CD4-positive, CD25-positive, alpha-beta regulatory T cell (primary cell): Measurements from ENCODE around the gene B4GALNT4. TPM values are rescaled to one million over a fixed set of nuclear protein-coding genes. Genes with fewer than 3 reads are reported as not detected.
"Not testable (repeated sequence)": the region's sequence is repeated elsewhere in the genome, so short reads cannot be mapped to it uniquely, and the experiment has no call there.

Experiments used
- ATAC-seq, 2 donors: fragments of 150-1000 bp; cut with Tn5 transposase; one replicate each; pipeline ENCODE4 v1.10.0; 2021; ENCODE audit warnings: low read depth in 2 of 2, moderate number of reproducible peaks in 2 of 2, moderate library complexity in 1 of 2
- DNase-seq, 3 donors: peaks; one replicate each; pipeline versions ENCODE4 v3.0.0 to v3.0.0-alpha.2; 2012 to 2022; ENCODE audit warnings: mixed read lengths in 1 of 3
- H3K27ac ChIP-seq: one replicate; pipeline ENCODE4 v1.7.0; 2013; ENCODE audit warnings: mild to moderate bottlenecking, low read length; ENCODE audit not compliant: insufficient read depth, poor library complexity, severe bottlenecking
- H3K27me3 ChIP-seq: one replicate; pipeline ENCODE4 v1.7.0; 2013; ENCODE audit warnings: low read length; ENCODE audit not compliant: control insufficient read depth, insufficient read depth
- H3K36me3 ChIP-seq: one replicate; pipeline ENCODE4 v1.7.0; 2013; ENCODE audit warnings: mild to moderate bottlenecking, low read length, moderate library complexity; ENCODE audit not compliant: control insufficient read depth, insufficient read depth
- H3K4me1 ChIP-seq: 2 replicates; pipeline ENCODE4 v1.7.0; 2013; ENCODE audit warnings: mild to moderate bottlenecking, low read length; ENCODE audit not compliant: insufficient read depth, control insufficient read depth, poor library complexity, severe bottlenecking
- H3K4me3 ChIP-seq: one replicate; pipeline ENCODE4 v1.7.0; 2013; ENCODE audit warnings: low read depth, mild to moderate bottlenecking, low read length, moderate library complexity
- H3K9me3 ChIP-seq, 2 experiments: 1 replicate in 1 of 2; 2 replicates in 1 of 2; pipeline ENCODE4 v1.7.0; 2013; ENCODE audit warnings: low read length in 2 of 2, mild to moderate bottlenecking in 1 of 2, moderate library complexity in 1 of 2; ENCODE audit not compliant: control insufficient read depth in 2 of 2
- H3K27ac Mint-ChIP-seq, 3 donors: one replicate each; pipeline ENCODE4 v1.8.0; 2020 to 2022; ENCODE audit warnings: mild to moderate bottlenecking in 3 of 3, mixed read lengths in 3 of 3, moderate library complexity in 2 of 3
- H3K27me3 Mint-ChIP-seq: one replicate; pipeline ENCODE4 v1.8.0; 2022; ENCODE audit warnings: mild to moderate bottlenecking, mixed read lengths
- H3K36me3 Mint-ChIP-seq: one replicate; pipeline ENCODE4 v1.8.0; 2020; ENCODE audit warnings: mixed read lengths
- H3K4me1 Mint-ChIP-seq, 4 donors: one replicate each; pipeline ENCODE4 v1.8.0; 2020 to 2022; ENCODE audit warnings: mixed read lengths in 4 of 4, mild to moderate bottlenecking in 1 of 4
- H3K4me3 Mint-ChIP-seq, 4 donors: one replicate each; pipeline ENCODE4 v1.8.0; 2020 to 2022; ENCODE audit warnings: mild to moderate bottlenecking in 4 of 4, mixed read lengths in 4 of 4, moderate library complexity in 3 of 4
- H3K9me3 Mint-ChIP-seq, 7 donors: one replicate each; pipeline ENCODE4 v1.8.0; 2020 to 2022; ENCODE audit warnings: mixed read lengths in 7 of 7, mild to moderate bottlenecking in 3 of 7, moderate library complexity in 2 of 7
- polyA plus RNA-seq, 4 donors: library from polyadenylated mRNA; unstranded; fragments of 300-500 nt; fragmentation: Illumina TruSeq; gene quantifications; one replicate each; pipeline ENCODE4 v1.2.3, GENCODE V29; 2021
- total RNA-seq: library from RNA; stranded (reverse); gene quantifications from one replicate; pipeline ENCODE4 v1.2.3, GENCODE V29; 2022

The B4GALNT4 gene
- total and polyA plus RNA-seq, 5 donors from 2014 or later, result 0.99 TPM; not detected in 4

DNA sequence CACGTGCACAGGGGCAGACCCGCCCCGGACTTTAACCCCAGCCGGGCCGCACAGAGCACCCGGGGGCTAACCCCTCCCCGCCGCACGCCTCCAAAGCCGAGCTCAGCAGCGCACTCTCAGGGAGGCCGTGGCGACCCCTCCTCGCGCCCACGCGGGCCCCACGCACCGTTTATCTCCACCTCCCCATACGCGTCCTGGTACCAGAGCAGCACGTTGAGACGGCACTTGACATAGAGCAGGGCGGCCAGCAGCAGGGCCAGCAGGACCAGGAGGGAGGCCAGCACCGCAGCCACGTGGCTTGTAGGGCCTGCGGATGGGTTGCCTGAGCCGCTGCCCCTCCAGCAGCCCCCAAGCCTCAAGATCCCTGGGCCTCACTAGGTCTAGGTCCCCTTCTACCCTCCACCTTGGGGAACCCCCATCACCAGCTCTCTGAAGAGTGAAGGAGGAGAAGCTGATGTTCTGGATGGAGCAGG is 38.4 kb downstream of the B4GALNT4 start:
- Mint-ChIP-seq H3K27ac (peak overlapping the region in 2 of 3 donors; percentile 38 to 51), H3K27me3 (no peaks in the 10 kb centered on the region), H3K4me3 (peak overlapping the region in 2 of 4 donors; percentile 10 to 60), H3K36me3 (no peaks in the 10 kb centered on the region), H3K9me3 (no peaks in the 10 kb centered on the region), H3K4me1 (peaks cover 0 to 26% (median 0%) of the 10 kb centered on the region in 4 donors)
- H3K4me3 ChIP-seq, result no peak overlapping the region
- no peaks in the 10 kb centered on the region for H3K36me3 ChIP-seq
- DNase-seq (no peak), ATAC-seq (no peak)
- peak overlapping the region; percentile 73 for H3K27ac ChIP-seq
- H3K4me1 ChIP-seq, result peaks cover 23% of the 10 kb centered on the region
- H3K9me3 ChIP-seq, result no peaks in the 10 kb centered on the region
- no peaks in the 10 kb centered on the region for H3K27me3 ChIP-seq

- no peaks in the 10 kb centered on the region for H3K36me3 ChIP-seq
- peaks cover 29% of the 10 kb centered on the region for H3K4me1 ChIP-seq
- no peaks in the 10 kb centered on the region for H3K9me3 Mint-ChIP-seq
- no peaks in the 10 kb centered on the region for H3K36me3 Mint-ChIP-seq
- ATAC-seq (no peak), DNase-seq (no peak)
- no peaks in the 10 kb centered on the region for H3K9me3 ChIP-seq
- peak overlapping the region; percentile 73 for H3K27ac ChIP-seq
- H3K27me3 Mint-ChIP-seq, result no peaks in the 10 kb centered on the region
- peak overlapping the region in 2 of 4 donors; percentile 24 to 60 for H3K4me3 Mint-ChIP-seq
- peaks cover 0 to 33% (median under 1%) of the 10 kb centered on the region in 4 donors for H3K4me1 Mint-ChIP-seq
- no peak overlapping the region for H3K4me3 ChIP-seq
- H3K27ac Mint-ChIP-seq, result no peak overlapping the region
- no peaks in the 10 kb centered on the region for H3K27me3 ChIP-seq
Observed at GRCh38 chr11:408154-409007, 39.1 kb downstream of the B4GALNT4 start.

DNA sequence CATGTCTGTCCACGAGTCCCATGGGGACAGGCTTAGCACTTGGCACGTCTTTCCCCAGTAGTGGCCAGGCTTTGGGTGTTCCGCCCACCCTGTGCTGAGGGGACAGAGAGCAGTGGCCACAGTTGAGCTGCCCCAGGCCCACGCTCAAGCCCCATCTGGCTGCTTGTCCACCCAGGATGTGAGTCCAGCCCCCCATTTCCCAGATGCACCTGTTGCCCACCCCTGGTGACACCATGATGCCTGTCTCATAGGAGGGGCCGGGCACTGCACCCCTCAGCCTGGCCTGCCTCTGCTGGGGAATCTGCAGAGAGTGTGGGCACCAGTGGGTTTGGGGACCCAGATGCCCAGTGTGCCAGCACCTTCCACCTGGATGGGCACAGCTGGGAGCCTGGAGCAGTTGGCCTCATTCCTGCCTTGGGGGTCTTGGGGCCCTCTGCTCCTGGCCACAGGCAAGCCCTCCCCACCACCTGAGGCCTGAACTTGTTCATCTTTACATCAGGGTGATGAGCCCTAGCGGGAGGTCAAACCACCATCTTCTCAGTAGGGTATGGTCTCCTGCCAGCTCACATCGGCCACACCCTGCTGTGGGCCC is 39.8 kb downstream of the B4GALNT4 start:
- H3K4me1 Mint-ChIP-seq, result peaks cover 0 to 34% (median 1%) of the 10 kb centered on the region in 4 donors
- ATAC-seq (no peak), DNase-seq (no peak)
- Histone ChIP-seq H3K4me3 (no peak overlapping the region), H3K27me3 (no peaks in the 10 kb centered on the region), H3K27ac (peak overlapping the region; percentile 33), H3K36me3 (no peaks in the 10 kb centered on the region), H3K9me3 (no peaks in the 10 kb centered on the region), H3K4me1 (peaks cover 35% of the 10 kb centered on the region)
- no peak overlapping the region for H3K27ac Mint-ChIP-seq
- no peaks in the 10 kb centered on the region for H3K36me3 Mint-ChIP-seq
- H3K27me3 Mint-ChIP-seq, result no peaks in the 10 kb centered on the region
- no peaks in the 10 kb centered on the region for H3K9me3 Mint-ChIP-seq
- H3K4me3 Mint-ChIP-seq, result peak overlapping the region in 1 of 4 donors; percentile 60

DNA sequence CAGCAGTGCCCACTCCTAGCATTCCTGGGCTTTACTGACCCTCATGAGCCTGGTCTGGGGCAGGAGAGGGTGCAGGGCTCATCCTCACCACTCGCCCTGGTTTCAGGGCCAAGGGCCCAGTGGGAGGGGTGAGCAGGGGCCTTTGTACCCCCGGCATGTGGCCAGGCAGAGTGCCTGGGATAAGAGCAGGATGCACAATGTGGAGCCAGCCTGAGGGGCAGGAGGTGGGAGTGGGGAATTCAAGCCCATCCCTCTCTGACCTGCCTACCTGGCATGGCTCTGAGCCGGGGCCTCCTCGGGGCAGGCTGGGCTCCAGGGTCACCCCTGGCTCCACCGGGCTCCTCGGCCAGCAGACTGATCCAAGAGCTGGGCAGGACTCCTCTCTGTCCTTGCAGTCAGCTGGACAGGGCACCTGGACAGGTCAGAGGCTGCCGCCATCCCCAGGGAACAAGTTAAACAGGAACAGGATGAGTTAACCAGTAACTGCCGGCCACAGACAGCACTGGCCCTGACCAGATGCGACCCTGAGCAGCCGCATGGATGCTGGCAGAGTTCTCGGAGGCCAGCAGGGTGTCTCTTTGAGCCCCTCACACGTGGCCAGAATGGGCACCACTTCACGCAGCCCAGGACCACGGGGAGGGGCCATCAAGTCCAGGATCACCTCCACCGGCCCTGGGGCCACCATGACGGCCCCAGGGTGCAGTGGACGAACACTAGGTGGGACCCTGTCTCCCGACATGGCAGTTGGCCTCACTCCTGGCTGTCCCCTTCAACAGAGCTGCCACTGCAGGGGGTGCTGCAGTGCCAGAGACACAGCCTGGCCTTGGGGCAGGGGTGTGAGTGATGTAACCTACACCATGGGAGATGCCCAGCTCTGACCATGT is 40.5 kb downstream of the B4GALNT4 start:
- H3K36me3 ChIP-seq, result no peaks in the 10 kb centered on the region
- H3K4me3 ChIP-seq, result no peak overlapping the region
- Mint-ChIP-seq H3K27me3 (no peaks in the 10 kb centered on the region), H3K4me1 (peaks cover 0 to 41% (median 6%) of the 10 kb centered on the region in 4 donors), H3K27ac (no peak overlapping the region), H3K36me3 (peaks cover 6% of the 10 kb centered on the region), H3K9me3 (no peaks in the 10 kb centered on the region), H3K4me3 (peak overlapping the region in 2 of 4 donors; percentile 10 to 60)
- H3K4me1 ChIP-seq, result peaks cover 41% of the 10 kb centered on the region
- no peaks in the 10 kb centered on the region for H3K27me3 ChIP-seq
- DNase-seq (no peak), ATAC-seq (no peak)
- H3K27ac ChIP-seq, result no peak overlapping the region
- H3K9me3 ChIP-seq, result no peaks in the 10 kb centered on the region

GRCh38 chr11:410711-411110 is 41.4 kb downstream of the B4GALNT4 start:
- not testable (repeated sequence) for H3K4me3 ChIP-seq, ATAC-seq, H3K36me3 ChIP-seq, H3K36me3 Mint-ChIP-seq, DNase-seq, H3K9me3 Mint-ChIP-seq, H3K4me3 Mint-ChIP-seq, H3K27me3 Mint-ChIP-seq, H3K27ac Mint-ChIP-seq, H3K27ac ChIP-seq, H3K27me3 ChIP-seq, H3K9me3 ChIP-seq
- peaks cover 47% of the 10 kb centered on the region for H3K4me1 ChIP-seq
- H3K4me1 Mint-ChIP-seq, result peaks cover 0 to 46% (median 10%) of the 10 kb centered on the region in 4 donors

DNA sequence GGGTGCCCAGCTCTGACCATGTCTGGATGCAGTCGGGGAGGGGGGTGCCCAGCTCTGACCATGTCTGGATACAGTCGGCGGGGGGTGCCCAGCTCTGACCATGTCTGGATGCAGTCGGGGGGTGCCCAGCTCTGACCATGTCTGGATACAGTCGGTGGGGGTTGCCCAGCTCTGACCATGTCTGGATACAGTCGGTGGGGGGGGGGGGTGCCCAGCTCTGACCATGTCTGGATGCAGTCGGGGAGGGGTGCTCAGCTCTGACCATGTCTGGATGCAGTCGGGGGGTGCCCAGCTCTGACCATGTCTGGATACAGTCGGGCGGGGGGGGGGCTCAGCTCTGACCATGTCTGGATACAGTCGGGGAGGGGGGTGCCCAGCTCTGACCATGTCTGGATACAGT is 42.2 kb downstream of the B4GALNT4 start:
- not testable (repeated sequence) for ATAC-seq, H3K9me3 Mint-ChIP-seq, H3K27ac ChIP-seq, H3K27ac Mint-ChIP-seq, H3K9me3 ChIP-seq, H3K27me3 ChIP-seq, H3K36me3 ChIP-seq, H3K4me3 ChIP-seq, H3K36me3 Mint-ChIP-seq, H3K27me3 Mint-ChIP-seq, DNase-seq, H3K4me3 Mint-ChIP-seq
- peaks cover 46% of the 10 kb centered on the region for H3K4me1 ChIP-seq
- H3K4me1 Mint-ChIP-seq, result peaks cover 0 to 52% (median 11%) of the 10 kb centered on the region in 4 donors

DNA sequence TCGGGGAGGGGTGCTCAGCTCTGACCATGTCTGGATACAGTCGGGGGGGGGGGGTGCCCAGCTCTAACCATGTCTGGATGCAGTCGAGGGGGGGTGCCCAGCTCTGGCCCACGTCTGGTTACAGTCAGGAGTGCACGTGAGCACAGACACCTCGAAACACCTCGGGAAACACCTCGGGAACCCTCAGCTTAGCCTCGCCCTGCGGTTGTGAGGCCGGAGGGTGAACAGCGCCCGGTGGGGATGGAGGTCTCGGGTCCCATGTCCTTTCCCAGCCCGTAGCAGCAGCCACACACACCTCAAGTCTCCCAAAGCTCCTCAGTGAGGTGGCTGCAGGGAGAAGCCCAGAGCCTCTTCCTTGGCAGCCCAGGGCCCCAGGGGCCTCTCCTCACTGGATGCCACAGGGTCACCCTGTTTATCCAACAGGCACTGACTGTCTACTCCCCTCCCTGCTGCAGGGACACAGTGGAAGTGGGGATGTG is 43.4 kb downstream of the B4GALNT4 start:
- no peak for ATAC-seq
- Mint-ChIP-seq H3K27ac (no peak overlapping the region), H3K9me3 (no peaks in the 10 kb centered on the region), H3K4me3 (peak overlapping the region; percentile 83 to 88 (median 86)), H3K36me3 (peaks cover 7% of the 10 kb centered on the region), H3K4me1 (peaks cover 0 to 48% (median 11%) of the 10 kb centered on the region in 4 donors), H3K27me3 (no peaks in the 10 kb centered on the region)
- H3K9me3 ChIP-seq, result no peaks in the 10 kb centered on the region
- peaks cover 39% of the 10 kb centered on the region for H3K4me1 ChIP-seq
- no peaks in the 10 kb centered on the region for H3K27me3 ChIP-seq
- no peak for DNase-seq
- no peaks in the 10 kb centered on the region for H3K36me3 ChIP-seq
- H3K27ac ChIP-seq, result no peak overlapping the region
- H3K4me3 ChIP-seq, result peak overlapping the region; percentile 71
